GM12891 (cell line): ENCODE measurements around the gene MSI1.

Experiments
- POLR2A ChIP-seq: IDR thresholded peaks from 2 replicates; pipeline ENCODE4 v1.6.1; 2011; ENCODE audit warnings: low read depth, low read length, control low read depth
- POLR2AphosphoS5 ChIP-seq: IDR thresholded peaks from 2 replicates; pipeline ENCODE4 v1.6.1; 2011; ENCODE audit warnings: low read depth, low read length, control low read depth
- SPI1 ChIP-seq: IDR thresholded peaks from 2 replicates; pipeline ENCODE4 v1.6.1; 2011; ENCODE audit warnings: low read depth, low read length, control low read depth
- TAF1 ChIP-seq: IDR thresholded peaks from 2 replicates; pipeline ENCODE4 v1.6.1; 2011; ENCODE audit warnings: low read depth, low read length, control low read depth

- TF ChIP-seq POLR2A (no peak), POLR2AphosphoS5 (no peak), TAF1 (no peak), SPI1 (no peak)
Observed at GRCh38 chr12:120321382-120322202, 47.4 kb downstream of the MSI1 start.
